Vagina (tissue), 2 donors: ENCODE measurements around the gene RABL6. TPM values are rescaled to one million over a fixed set of nuclear protein-coding genes. Genes with fewer than 3 reads are reported as not detected.
"Not testable (repeated sequence)": the region's sequence is repeated elsewhere in the genome, so short reads cannot be mapped to it uniquely, and the experiment has no call there.

Experiments used
- DNase-seq, 2 donors: peaks; one replicate each; pipeline ENCODE4 v3.0.0-alpha.2; 2017; ENCODE audit errors: extremely low spot score in 2 of 2
- H3K27ac ChIP-seq: fragments of 200-600 bp; sonication (generic); one replicate; pipeline ENCODE4 v1.5.1; 2019
- H3K27me3 ChIP-seq: fragments of 200-600 bp; sonication (generic); one replicate; pipeline ENCODE4 v1.5.1; 2019
- H3K36me3 ChIP-seq, 2 donors: fragments of 200-600 bp; sonication (generic); one replicate each; pipeline ENCODE4 v1.5.1; 2017 to 2019
- H3K4me1 ChIP-seq: fragments of 200-600 bp; sonication (generic); one replicate; pipeline ENCODE4 v1.5.1; 2019
- H3K4me3 ChIP-seq, 2 donors: fragments of 200-600 bp; sonication (generic); 1 replicate in 1 of 2; 2 replicates in 1 of 2; pipeline ENCODE4 v1.5.1; 2016 to 2019
- H3K9me3 ChIP-seq: fragments of 200-600 bp; sonication (generic); one replicate; pipeline ENCODE4 v1.5.1; 2019
- POLR2A ChIP-seq, 2 donors: fragments of 450-650 bp; IDR thresholded peaks; one replicate each; pipeline ENCODE4 v1.6.1; 2017; ENCODE audit warnings: antibody characterized with exemption in 2 of 2, mild to moderate bottlenecking in 2 of 2, moderate library complexity in 2 of 2
- POLR2AphosphoS5 ChIP-seq, 2 donors: sonication (generic); formaldehyde crosslinking; IDR thresholded peaks; one replicate each; pipeline ENCODE4 v1.9.0; 2017; ENCODE audit warnings: antibody characterized with exemption in 2 of 2, mild to moderate bottlenecking in 2 of 2, low read depth in 1 of 2; ENCODE audit not compliant: insufficient read depth in 1 of 2
- intact Hi-C: fragments of 100-400 bp; cut with DNase I; formaldehyde crosslinking; loops from one replicate; pipeline ENCODE4 v1.15.1; 2023
- total RNA-seq: library from RNA; depleted of rRNA; stranded (reverse); fragments of >200 nt; gene quantifications from one replicate; pipeline ENCODE4 v1.2.3, GENCODE V29; 2016
- TF ChIP-seq, protein P1 (sequence below), 3 experiments: fragments of 450-650 bp in 2 of 3; fragments of 200-600 bp in 1 of 3; sonication (generic) in 1 of 3; IDR thresholded peaks; one replicate each; pipeline ENCODE4 v1.5.1; 2017 to 2019; ENCODE audit warnings: antibody characterized with exemption in 3 of 3, mild to moderate bottlenecking in 2 of 3, moderate library complexity in 2 of 3

RABL6 gene
- total RNA-seq, 1 donor from 2014 or later: 31.7 TPM

DNA sequence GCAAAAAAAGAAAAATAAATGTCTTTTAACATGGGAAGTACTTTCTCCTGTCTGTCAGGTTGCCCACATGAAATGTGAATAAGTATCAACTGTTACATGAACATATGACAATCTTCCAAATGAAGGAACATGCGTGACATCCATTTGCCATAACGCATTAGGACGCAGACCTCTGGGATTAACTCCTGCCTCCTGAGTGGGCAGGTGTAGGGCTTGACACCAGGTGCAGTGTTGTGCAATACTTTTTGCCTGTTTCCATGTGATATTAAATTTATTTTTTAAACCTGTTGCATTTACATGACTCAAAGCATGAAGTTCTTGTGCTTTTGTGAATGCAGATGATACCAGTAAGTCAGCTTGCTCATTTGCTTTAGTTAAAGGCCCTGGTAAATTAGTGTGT is 25.3 kb upstream of the RABL6 start:
- TF ChIP-seq POLR2A (IDR thresholded peaks at IDR 0.05): no peak
- TF ChIP-seq, protein P1, sequence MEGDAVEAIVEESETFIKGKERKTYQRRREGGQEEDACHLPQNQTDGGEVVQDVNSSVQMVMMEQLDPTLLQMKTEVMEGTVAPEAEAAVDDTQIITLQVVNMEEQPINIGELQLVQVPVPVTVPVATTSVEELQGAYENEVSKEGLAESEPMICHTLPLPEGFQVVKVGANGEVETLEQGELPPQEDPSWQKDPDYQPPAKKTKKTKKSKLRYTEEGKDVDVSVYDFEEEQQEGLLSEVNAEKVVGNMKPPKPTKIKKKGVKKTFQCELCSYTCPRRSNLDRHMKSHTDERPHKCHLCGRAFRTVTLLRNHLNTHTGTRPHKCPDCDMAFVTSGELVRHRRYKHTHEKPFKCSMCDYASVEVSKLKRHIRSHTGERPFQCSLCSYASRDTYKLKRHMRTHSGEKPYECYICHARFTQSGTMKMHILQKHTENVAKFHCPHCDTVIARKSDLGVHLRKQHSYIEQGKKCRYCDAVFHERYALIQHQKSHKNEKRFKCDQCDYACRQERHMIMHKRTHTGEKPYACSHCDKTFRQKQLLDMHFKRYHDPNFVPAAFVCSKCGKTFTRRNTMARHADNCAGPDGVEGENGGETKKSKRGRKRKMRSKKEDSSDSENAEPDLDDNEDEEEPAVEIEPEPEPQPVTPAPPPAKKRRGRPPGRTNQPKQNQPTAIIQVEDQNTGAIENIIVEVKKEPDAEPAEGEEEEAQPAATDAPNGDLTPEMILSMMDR (IDR thresholded peaks at IDR 0.05): no peak
- TF ChIP-seq POLR2AphosphoS5 (IDR thresholded peaks at IDR 0.05; ENCODE audit: insufficient read depth in 1 of 2, low read depth in 1 of 2): no peak
- H3K27me3 ChIP-seq: no peaks in the 10 kb centered on the region
- no peak overlapping the region for H3K27ac ChIP-seq
- DNase-seq: no peak
- no peaks in the 10 kb centered on the region for H3K9me3 ChIP-seq
- no peaks in the 10 kb centered on the region for H3K36me3 ChIP-seq
- H3K4me3 ChIP-seq: no peak overlapping the region
- intact Hi-C loops: no loop called here
- H3K4me1 ChIP-seq: no peaks in the 10 kb centered on the region

- Histone ChIP-seq H3K27ac (no peak overlapping the region), H3K9me3 (no peaks in the 10 kb centered on the region), H3K27me3 (no peaks in the 10 kb centered on the region), H3K36me3 (no peaks in the 10 kb centered on the region), H3K4me3 (no peak overlapping the region), H3K4me1 (no peaks in the 10 kb centered on the region)
- DNase-seq: no peak
- no peak for TF ChIP-seq POLR2AphosphoS5 (IDR thresholded peaks at IDR 0.05; ENCODE audit: insufficient read depth in 1 of 2, low read depth in 1 of 2)
- TF ChIP-seq, protein P1 (IDR thresholded peaks at IDR 0.05): peak; percentile 26 to 43 (median 36)
- intact Hi-C loops: no loop called here
Measured at GRCh38 chr9:136784249-136784996, 23.3 kb upstream of the RABL6 start.

GRCh38 chr9:136784997-136785361 is 22.8 kb upstream of the RABL6 start:
- TF ChIP-seq, protein P1 (IDR thresholded peaks at IDR 0.05): no peak
- TF ChIP-seq POLR2AphosphoS5 (IDR thresholded peaks at IDR 0.05; ENCODE audit: insufficient read depth in 1 of 2, low read depth in 1 of 2) (no peak), POLR2A (IDR thresholded peaks at IDR 0.05) (no peak)
- no peak overlapping the region for H3K27ac ChIP-seq
- H3K9me3 ChIP-seq: no peaks in the 10 kb centered on the region
- no peaks in the 10 kb centered on the region for H3K27me3 ChIP-seq
- no peak for DNase-seq
- intact Hi-C loops: no loop called here
- H3K4me3 ChIP-seq: no peak overlapping the region
- no peaks in the 10 kb centered on the region for H3K36me3 ChIP-seq
- H3K4me1 ChIP-seq: peaks cover 2% of the 10 kb centered on the region

DNA sequence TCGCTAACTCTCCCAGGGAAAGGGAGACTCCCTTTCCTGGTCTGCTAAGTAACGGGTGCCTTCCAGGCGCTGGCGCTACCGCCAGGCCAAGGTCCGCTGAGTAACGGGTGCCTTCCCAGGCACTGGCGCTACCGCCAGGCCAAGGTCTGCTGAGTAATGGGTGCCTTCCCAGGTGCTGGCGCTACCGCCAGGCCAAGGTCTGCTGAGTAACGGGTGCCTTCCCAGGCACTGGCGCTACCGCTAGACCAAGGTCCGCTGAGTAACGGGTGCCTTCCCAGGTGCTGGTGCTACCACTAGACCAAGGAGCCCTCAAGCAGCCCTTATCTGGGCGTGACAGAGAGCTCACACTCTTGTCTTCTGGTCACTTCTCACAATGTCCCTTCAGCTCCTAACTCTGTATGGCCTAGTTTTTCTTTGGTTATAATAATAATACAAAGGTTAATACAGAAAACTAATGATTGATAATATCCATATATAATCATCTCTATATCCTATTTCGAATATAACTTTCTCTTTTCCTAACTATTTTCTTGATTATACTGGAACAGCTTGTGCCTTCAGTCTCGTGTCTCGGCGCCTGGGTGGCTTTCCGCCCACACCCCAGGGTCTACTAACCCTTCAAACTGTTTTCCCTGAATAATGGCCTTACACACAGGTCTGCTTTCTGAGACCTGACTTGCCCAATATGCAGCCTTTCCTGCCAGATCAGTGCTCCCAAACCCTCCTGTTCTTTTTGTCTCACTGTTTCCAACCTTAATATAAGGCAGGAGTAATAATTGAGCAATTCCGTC is 22.0 kb upstream of the RABL6 start:
- H3K4me3 ChIP-seq, H3K36me3 ChIP-seq, intact Hi-C loops, DNase-seq, H3K27me3 ChIP-seq, H3K27ac ChIP-seq, H3K9me3 ChIP-seq, H3K4me1 ChIP-seq: not testable (repeated sequence)

DNA sequence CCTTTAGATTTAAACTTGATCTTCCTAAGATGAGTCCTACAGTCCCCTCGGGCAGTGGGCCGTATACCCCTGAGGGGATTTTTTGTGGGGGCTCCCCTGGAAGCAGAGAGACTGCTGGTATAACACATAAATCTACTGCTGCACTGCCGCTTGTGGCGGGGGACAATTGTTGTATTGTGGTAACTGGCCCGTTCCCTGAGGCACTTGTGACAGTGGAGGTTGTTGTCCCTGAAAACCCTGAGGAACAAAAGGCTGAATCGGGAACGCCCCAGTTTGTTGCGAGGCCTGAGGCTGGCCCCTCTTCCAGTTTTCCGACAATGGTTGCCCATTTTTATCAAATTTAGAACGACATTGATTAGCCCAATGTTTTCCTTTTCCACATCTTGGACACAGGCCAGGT is 21.3 kb upstream of the RABL6 start:
- Histone ChIP-seq H3K4me1 (peaks cover 10% of the 10 kb centered on the region), H3K9me3 (no peaks in the 10 kb centered on the region), H3K36me3 (no peaks in the 10 kb centered on the region), H3K4me3 (no peak overlapping the region), H3K27ac (no peak overlapping the region), H3K27me3 (no peaks in the 10 kb centered on the region)
- no peak for DNase-seq
- intact Hi-C loops: no loop called here
- TF ChIP-seq POLR2A (IDR thresholded peaks at IDR 0.05): no peak
- TF ChIP-seq, protein P1 (IDR thresholded peaks at IDR 0.05): no peak
- no peak for TF ChIP-seq POLR2AphosphoS5 (IDR thresholded peaks at IDR 0.05; ENCODE audit: insufficient read depth in 1 of 2, low read depth in 1 of 2)

GRCh38 chr9:136786983-136787382 is 20.8 kb upstream of the RABL6 start:
- peaks cover 16% of the 10 kb centered on the region for H3K4me1 ChIP-seq
- H3K27ac ChIP-seq, H3K27me3 ChIP-seq, H3K36me3 ChIP-seq, DNase-seq, H3K9me3 ChIP-seq, H3K4me3 ChIP-seq, intact Hi-C loops: not testable (repeated sequence)
